Measurements from ENCODE around the gene ZNF493. TPM values are rescaled to one million over a fixed set of nuclear protein-coding genes. Genes with fewer than 3 reads are reported as not detected.

The ZNF493 gene
- 49.8 TPM for total RNA-seq (ENCODE audit: insufficient read depth, low replicate concordance)

DNA sequence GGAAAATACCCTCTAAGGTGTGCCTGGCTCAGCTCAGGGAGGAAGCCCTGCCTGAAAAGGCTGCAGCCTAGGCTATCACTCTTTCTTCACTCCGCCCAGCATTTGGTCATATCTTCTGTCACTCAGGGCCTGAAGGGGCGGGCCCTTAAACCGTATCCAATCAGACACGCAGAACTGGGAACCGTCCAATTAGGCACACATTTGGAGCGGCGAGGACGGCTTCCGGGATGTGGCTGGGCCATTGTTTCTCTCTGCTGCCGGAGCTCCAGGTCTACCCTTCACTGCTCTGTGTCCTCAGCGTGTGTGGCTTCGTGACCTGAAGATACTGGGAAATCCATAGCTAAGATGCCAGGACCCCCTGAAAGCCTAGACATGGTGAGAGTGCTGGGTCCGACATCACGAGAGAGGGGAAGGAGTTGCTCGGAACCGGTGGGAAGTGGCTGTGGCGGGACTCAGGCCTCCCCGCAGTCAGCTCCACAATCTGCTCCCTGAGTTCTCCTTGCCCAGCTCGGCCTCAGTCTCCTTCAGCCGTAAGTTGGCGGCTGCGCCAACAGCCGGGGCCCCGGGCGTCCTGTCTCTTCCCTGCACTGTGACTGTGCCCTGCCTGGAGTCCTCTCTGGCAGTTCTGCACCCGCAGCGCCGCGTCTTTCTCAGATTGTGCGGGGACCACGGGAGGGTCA, at the start of gene ZNF493:
Gene ZNF493 (plus strand): TSS at position 241 of the 680 bp plus-strand sequence. CDS start 105 bp downstream, at position 346.
- peak; percentile 99 for DNase-seq (ENCODE audit: low spot score)

DNA sequence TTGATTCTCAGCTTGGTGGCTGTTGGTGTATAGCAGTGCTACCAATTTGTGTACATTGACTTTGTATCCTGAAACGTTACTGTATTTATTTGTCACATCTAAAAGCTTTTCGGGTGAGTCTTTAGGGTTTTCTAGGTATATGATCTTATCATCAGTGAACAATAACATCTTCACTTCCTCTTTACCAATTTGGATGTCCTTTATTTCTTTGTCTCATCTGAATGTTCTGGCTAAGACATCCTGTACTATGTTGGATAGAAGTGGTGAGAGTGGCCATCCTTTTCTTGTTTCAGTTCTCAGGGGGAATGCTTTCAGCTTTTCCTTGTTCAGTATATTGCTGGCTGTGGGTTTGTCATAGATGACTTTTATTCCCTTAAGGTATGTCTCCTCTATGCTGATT, 44.1 kb upstream of the ZNF493 start:
- no peak for DNase-seq (ENCODE audit: low spot score)

DNA sequence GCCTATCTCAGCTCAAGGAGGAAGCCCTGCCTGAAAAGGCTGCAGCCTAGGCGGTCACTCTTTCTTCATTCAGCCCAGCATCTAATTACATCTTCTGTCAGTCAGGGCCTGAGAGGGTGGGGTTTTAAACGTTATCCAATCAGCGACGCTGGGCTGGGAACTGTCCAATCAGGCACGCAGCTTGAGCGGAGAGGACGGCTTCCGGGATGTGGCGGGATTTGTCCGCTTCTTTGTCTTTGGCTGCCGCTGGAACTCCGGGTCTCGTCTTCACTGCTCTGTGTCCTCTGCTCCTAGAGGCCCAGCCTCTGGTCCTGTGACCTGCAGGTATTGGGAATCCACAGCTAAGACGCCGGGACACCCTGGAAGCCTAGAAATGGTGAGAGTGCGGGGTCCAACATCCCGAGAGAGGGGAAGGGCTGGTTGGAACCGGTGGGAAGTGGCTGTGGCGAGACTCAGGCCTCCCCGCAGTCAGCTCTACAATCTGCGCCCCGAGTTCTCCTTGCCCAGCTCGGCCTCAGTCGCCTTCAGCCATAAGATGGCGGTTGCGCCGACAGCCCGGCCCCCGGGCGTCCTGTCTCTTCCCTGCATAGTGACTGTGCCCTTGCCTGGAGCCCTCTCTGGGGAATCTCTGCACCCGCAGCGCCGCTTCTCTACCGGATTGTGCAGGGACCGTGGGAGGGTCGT, 38.0 kb upstream of the ZNF493 start, which contains the start of gene ZNF738:
Gene ZNF738 (plus strand): TSS at position 233 of the 684 bp plus-strand sequence. CDS start 141 bp downstream, at position 374.
- DNase-seq (ENCODE audit: low spot score) = peak; percentile 99

DNA sequence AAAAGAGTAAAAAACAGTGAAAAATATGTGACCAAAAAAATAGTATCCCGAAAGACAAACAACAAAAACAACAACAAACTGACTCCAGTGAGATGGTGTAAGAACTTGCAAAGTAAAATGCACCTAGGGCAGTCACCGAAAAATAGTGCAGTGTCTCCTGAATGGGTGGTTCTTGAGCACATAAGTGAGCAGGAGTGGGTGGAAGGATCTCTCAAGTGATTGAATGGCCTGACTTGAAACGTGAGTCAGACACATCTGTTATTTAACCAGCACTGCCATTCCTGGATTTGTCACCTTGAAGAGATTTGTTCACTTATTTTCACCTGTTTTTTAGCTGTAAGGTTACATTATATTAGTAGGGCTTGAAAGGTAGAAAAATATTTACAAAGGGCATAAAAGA, 34.6 kb upstream of the ZNF493 start:
- no peak for DNase-seq (ENCODE audit: low spot score)

DNA sequence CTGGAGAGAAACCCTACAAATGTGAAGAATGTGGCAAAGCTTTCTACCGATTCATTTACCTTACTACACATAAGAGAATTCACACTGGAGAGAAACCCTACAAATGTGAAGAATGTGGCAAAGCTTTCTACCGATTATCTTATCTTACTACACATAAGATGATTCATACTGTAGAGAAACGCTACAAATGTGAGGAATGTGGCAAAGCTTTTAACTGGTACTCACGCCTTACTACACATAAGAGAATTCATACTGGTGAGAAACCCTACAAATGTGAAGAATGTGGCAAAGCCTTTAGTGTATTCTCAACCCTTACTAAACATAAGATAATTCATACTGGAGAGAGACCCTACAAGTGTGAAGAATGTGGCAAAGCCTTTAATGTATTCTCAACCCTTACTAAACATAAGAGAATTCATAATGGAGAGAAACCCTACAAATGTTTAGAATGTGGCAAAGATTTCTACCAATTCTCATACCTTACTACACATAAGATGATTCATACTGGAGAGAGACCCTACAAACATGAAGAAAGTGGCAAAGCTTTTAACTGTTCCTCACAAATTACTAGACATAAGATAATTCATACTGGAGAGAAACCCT, 12.9 kb upstream of the ZNF493 start:
- DNase-seq (ENCODE audit: low spot score) = no peak

DNA sequence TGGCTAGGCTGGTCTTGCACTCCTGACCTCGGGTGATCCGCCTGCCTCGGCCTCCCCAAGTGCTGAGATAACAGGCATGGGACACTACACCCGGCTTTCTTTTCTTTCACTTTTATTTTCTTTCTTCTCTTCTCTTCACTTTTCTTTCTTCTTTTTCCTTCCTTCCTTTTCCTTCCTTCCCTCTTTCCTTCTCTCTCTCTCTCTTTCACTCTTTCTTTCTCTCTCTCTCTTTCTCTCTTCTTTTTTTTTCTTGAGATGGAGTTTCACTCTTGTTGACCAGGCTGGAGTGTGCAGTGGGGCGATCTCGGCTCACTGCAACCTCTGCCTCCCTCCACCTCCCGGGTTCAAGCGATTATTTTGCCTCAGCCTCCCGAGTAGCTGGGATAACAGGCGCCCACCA, 812 bp upstream of the ZNF493 start:
- no peak for DNase-seq (ENCODE audit: low spot score)

DNA sequence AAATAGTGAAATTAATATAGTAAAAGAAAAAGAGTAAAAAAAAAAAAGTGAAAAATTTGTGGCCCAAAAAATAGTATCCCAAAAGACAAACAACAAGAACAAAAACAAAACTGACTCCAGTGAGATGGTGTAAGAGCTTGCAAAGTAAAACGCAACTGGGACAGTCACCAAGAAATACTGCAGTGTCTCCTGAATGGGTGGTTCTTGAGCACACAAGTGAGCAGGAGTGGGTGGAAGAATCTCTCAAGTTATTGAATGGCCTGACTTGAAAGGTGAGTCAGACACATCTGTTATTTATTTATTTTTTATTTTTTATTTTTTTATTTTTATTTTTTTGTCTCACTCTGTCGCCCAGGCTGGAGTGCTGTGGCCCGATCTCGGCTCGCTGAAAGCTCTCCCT, 1.9 kb downstream of the ZNF493 start:
- no peak for DNase-seq (ENCODE audit: low spot score)

DNA sequence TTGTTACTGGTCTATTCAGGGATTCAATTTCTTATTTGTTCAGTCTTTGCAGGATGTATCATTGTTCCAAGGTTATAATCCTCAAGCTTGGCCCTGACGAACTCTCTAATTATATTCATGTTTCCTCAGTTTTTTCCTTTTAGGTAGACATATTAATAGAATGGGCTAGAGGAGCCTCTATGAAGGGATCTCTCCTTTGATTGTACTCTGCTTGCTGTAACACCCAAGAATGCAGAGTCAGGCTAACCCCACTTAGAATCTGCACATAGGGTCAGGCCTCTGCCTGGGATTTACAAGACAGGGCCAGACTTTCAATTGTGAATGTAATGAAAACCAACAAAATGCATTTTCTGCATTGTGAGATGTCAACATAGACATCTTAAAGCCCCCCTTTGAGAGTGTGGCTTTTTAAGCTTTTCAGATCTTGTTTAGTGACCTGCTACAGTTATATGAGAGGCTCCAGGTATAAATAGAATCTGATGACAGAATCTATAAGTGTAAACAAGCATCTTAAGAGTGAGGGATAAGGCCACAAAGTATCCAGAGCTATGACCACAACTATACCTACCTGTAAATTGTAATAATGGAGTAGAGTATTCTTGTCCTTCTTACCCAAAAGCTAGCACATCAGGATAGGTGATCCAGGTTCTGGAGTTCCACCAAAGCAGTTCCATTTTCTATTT, 5.5 kb downstream of the ZNF493 start:
- no peak for DNase-seq (ENCODE audit: low spot score)

DNA sequence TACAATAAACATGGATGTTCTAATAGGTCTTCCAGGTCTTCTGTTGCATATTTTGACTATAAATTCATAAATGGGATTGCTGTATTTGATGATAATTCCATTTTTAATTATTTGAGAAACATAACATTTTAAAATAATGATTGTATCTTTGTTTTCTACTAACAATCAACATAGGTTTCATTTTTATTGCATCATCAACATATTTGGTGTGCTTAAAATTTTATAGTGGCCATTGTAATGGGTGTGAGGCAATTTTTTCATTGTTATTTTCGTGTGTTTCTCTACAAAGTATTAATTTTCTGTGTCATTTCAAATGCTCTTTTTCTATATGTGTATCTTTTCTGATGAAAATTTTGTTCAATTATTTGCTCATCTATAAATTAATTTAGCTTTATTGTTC, 13.2 kb downstream of the ZNF493 start:
- DNase-seq (ENCODE audit: low spot score) = no peak

DNA sequence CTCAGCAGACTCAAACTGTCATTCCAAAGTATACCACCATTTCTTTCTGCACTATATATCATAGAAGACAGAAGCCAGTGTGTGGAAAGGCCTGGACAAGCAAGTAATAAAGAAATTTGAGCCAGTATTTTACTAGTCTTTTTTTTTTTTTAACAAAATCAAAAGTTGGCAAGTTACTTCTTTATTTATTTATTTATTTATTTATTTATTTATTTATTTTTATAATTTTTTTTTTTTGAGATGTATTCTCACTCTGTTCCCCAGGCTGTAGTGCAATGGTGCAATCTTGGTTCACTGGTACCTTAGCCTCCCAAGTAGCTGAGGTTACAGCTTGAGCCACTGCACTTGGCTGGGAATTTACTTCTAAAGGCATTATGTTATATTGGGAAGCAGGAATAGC, 25.3 kb downstream of the ZNF493 start:
- DNase-seq (ENCODE audit: low spot score) = no peak

DNA sequence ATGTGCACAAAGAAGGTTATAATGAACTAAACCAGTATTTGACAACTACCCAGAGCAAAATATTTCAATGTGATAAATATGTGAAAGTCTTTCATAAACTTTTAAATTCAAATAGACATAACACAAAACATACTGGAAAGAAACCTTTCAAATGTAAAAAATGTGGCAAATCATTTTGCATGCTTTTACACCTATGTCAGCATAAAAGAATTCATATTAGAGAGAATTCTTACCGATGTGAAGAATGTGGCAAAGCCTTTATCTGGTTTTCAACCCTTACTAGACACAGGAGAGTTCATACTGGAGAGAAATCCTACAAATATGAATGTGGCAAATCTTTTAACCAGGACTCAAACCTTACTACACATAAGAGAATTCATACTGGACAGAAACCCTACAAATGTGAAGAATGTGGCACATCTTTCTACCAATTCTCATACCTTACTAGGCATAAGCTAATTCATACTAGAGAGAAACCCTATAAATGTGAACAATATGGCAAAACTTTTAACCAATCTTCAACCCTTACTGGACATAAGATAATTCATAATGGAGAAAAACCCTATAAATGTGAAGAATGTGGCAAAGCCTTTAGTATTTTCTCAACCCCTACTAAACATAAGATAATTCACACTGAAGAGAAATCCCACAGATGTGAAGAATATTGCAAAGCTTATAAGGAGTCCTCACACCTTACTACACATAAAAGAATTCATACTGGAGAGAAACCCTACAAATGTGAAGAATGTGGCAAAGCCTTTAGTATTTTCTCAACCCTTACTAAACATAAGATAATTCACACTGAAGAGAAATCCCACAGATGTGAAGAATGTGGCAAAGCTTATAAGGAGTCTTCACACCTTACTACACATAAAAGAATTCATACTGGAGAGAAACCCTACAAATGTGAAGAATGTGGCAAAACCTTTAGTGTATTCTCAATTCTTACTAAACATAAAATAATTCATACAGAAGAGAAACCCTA, 26.4 kb downstream of the ZNF493 start:
- no peak for DNase-seq (ENCODE audit: low spot score)

DNA sequence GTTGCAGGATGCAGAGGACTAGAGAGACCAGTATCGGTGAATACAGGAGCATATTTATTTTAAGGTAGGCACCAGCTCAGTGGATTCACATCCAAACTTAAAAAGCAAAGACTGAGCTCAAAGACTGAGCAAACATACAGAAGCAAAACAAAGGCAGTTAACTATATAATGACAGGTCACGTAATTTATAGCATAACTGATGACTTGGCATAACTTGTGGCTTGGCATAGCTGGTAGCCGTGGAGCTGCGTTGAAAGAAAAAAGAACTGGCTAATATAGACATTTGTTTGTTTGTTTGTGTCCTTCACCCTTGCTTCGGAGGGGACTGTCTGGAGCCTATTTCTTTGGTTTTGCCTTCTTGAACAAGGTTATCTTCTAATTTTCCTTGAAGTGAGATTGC, 33.7 kb downstream of the ZNF493 start:
- no peak for DNase-seq (ENCODE audit: low spot score)

DNA sequence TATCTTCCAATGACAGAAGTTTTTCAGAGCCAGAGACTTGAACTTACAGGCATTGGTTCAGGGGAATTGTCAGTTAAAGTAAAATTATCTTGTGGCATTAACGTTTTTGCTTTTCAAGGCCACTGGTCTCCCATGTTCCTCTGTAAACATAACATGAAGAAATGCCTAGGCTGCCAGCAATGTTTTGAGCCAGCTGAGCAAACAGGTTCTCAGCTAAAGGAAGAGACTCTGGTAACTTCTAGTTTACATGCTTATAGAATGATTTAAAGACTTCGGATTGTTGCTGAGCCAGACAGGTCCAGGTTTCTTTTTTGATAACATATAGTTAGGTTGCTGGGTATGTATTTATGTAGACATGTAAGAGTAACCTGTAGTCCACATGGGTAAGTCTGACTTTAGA, 35.7 kb downstream of the ZNF493 start:
- no peak for DNase-seq (ENCODE audit: low spot score)

DNA sequence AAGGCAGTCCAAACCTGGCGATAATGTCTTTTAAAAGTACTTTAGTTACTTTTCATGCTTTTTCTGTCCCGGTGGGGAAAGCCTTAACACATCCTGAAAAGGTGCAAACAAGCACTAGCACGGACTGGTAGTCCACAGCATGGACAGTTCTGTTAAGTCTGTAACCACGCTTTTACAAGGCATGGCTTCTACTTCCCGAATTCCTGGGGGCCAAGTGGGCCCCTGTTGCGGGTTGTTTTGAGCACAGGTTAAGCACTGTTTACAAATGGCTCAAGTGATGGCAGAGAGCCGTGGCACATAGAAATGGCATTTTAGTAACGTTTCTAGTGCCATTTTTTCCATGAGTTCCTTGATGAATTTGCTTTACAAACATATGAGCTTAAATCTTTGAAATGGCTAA, 37.6 kb downstream of the ZNF493 start:
- DNase-seq (ENCODE audit: low spot score) = no peak

DNA sequence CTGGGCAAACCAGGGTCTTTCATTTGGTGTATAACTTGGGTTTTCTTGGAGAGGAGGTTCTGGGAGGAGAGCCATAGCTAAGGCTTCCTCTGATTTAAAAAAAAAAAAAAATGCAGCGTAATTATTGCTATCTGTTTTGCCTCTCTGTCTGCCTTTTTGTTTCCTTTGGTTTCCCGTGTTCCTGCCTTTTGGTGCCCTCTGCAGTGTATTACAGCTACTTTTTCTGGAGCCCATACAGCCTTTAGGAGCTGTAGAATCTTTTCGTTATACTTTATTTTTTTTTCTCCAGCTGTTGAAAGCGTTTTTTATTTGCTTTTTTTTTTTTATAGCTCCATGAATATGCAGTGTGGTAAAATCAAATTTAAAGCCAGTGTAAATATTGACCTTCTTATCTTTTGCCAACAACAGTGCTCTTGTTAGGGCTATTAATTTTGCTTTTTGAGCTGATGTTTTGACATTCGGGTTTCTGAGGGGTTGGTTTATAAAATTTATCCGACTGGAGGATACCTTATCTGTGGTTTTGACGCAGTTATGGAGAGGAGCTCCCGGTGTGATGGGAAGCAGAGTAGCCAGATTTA, 38.1 kb downstream of the ZNF493 start:
- no peak for DNase-seq (ENCODE audit: low spot score)

DNA sequence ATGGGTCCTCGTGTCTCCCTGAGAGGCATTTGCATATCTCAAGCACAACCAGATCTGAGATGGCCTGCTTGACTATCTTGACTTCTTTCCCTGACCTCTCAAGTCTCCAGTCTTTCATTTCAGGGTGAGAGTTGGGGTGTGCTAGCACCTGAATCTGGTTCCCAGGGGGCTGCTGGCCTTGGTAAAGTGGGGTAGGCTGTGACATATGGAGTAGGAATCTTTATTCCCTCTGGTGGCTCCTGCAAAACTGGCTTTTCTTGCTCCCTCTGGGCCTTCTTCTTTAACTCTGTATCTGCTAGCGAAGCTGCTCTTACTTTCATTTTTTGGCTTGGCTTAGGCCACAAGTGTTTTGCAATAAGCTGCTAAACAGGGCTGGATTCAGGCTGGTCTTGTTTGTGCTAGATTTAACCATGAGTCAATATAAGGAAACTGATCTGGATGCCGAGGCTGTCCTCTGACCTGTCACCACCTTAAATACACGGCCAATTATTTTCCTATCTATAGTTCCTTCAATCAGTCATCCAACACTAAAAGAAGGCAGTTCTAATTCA, 42.3 kb downstream of the ZNF493 start:
- peak; percentile 72 for DNase-seq (ENCODE audit: low spot score)

DNA sequence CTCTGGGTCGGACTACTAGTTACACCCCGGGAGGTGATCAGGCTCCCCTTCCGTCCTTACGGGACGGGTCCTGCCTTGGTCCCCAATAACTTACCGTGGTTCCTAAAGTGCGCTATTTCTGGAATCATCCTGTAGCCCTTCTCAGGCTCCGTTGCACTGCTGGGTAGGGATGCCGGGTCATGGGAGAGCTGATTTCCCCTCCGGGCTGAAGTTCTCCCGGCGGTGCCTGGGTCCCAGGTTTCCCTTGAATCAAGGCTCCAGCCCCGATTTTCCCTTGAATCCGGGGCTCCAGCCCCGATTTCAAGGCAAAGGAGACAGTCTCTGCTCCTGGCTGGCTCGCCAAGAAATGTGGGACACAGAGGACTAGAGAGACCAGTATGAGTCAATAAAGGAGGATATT, 43.4 kb downstream of the ZNF493 start:
- DNase-seq (ENCODE audit: low spot score) = no peak

DNA sequence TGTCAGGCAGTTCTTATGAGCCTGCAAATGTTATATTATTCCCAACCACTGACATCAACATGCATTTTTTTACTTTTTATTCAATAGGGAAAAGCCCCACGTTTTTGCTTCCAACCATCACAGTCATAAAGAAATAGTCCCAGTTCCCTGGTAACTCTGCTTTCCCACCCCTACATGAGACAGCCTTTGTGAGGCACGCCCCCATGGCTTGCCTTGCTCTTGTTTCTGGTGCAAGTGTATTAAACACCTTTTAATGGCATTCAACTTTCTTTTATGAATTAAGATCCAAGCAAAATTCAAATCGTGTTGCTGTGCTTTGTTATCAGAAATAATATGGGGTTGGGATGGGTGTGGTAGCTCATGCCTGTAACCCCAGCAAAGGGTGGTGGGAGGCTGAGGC, 54.3 kb downstream of the ZNF493 start:
- DNase-seq (ENCODE audit: low spot score) = no peak

DNA sequence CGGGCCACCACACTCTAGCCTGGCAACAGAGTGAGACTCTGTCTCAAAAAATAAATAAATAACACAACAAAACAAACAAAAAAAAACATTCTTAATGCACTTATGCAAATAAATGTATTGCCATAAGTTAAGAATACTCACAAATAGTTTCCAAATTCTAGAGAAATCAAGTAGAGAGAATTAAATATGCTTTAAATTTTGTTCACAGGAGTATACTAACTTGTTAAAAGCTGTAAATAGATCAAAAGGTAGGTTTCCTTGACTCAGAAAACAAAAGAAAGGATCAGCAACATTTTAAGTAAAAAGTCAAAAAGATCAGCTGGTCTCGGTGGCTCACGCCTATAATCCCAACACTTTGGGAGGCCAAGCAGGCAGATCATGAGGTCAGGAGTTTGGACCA, 58.0 kb downstream of the ZNF493 start:
- no peak for DNase-seq (ENCODE audit: low spot score)

DNA sequence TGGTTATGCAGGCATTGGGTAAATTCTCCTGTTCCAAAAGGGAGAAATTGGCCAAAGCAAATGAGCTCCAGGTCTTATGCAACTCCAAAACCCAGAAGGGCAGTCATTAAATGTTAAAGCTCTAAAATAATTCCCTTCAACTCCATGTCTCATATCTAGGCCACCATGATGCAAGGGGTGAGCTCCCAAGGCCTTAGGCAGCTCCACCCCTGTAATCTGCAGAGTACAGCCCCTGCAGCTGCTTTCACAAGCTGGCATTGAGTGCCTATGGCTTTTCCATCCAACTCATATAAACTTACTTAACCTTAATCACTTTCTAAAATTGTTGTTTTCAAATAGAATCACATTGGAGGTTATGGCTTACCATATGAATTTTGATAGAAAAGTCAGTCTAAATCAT, 63.8 kb downstream of the ZNF493 start:
- peak; percentile 45 for DNase-seq (ENCODE audit: low spot score)
